RWPE2 (cell line): ENCODE data around the gene KRTAP10-4.

Experiments
- ATAC-seq: fragments of 200-7000 bp; cut with Tn5 transposase; 3 replicates; pipeline ENCODE4 v1.9.1; 2021; ENCODE audit warnings: low read depth
- DNase-seq: peaks from one replicate; pipeline ENCODE4 v3.0.0-alpha.2; 2020; ENCODE audit warnings: low spot score
- H3K27ac ChIP-seq: fragments of 450-650 bp; 2 replicates; pipeline ENCODE4 v1.5.1; 2017; ENCODE audit warnings: mild to moderate bottlenecking; ENCODE audit not compliant: poor library complexity, severe bottlenecking
- H3K27me3 ChIP-seq: fragments of 250-450 bp; sonication (Bioruptor Pico); 2 replicates; pipeline ENCODE4 v1.5.1; 2021; ENCODE audit warnings: mild to moderate bottlenecking, moderate library complexity; ENCODE audit not compliant: insufficient read depth, poor library complexity, severe bottlenecking
- H3K36me3 ChIP-seq: fragments of 250-450 bp; sonication (Bioruptor Pico); 2 replicates; pipeline ENCODE4 v1.5.1; 2020; ENCODE audit warnings: low read depth, mild to moderate bottlenecking, moderate library complexity
- H3K4me1 ChIP-seq: fragments of 250-450 bp; sonication (Bioruptor Pico); 2 replicates; pipeline ENCODE4 v1.5.1; 2021; ENCODE audit warnings: mild to moderate bottlenecking, moderate library complexity; ENCODE audit not compliant: insufficient read depth, poor library complexity, severe bottlenecking
- H3K4me3 ChIP-seq: fragments of 250-450 bp; sonication (Bioruptor Pico); 2 replicates; pipeline ENCODE4 v1.5.1; 2021; ENCODE audit warnings: mild to moderate bottlenecking, moderate library complexity; ENCODE audit not compliant: severe bottlenecking
- H3K9me3 ChIP-seq: fragments of 250-450 bp; sonication (Bioruptor Pico); 2 replicates; pipeline ENCODE4 v1.5.1; 2021; ENCODE audit warnings: mild to moderate bottlenecking, moderate library complexity; ENCODE audit not compliant: severe bottlenecking
- CTCF ChIP-seq: fragments of 450-650 bp; IDR thresholded peaks from one replicate; pipeline ENCODE4 v1.5.1; 2017; ENCODE audit warnings: mild to moderate bottlenecking, moderate library complexity; ENCODE audit not compliant: poor library complexity, severe bottlenecking

Gene KRTAP10-4

GRCh38 chr21:44592446-44593311 is 19.1 kb downstream of the KRTAP10-4 start, which contains the start of gene KRTAP10-6:
KRTAP10-6 (minus strand) TSS chr21:44592505; CDS start chr21:44592484, 21 bp downstream.
- H3K36me3 ChIP-seq, result no peaks in the 10 kb centered on the region
- no peaks in the 10 kb centered on the region for H3K27me3 ChIP-seq
- no peaks in the 10 kb centered on the region for H3K4me1 ChIP-seq
- H3K27ac ChIP-seq, result no peak within 1 kb of the TSS
- ATAC-seq (no peak), DNase-seq (no peak)
- H3K4me3 ChIP-seq, result no peak within 1 kb of the TSS
- H3K9me3 ChIP-seq, result no peaks in the 10 kb centered on the region
- TF ChIP-seq CTCF, result no peak

- Histone ChIP-seq H3K4me3 (no peak overlapping the region), H3K36me3 (no peaks in the 10 kb centered on the region), H3K27ac (no peak overlapping the region), H3K4me1 (no peaks in the 10 kb centered on the region), H3K9me3 (no peaks in the 10 kb centered on the region), H3K27me3 (no peaks in the 10 kb centered on the region)
- TF ChIP-seq CTCF, result no peak
- DNase-seq (no peak), ATAC-seq (no peak)
Observed at GRCh38 chr21:44593598-44594405, 20.3 kb downstream of the KRTAP10-4 start.

- DNase-seq (no peak), ATAC-seq (no peak)
- TF ChIP-seq CTCF, result no peak
- no peak overlapping the region for H3K4me3 ChIP-seq
- H3K9me3 ChIP-seq, result no peaks in the 10 kb centered on the region
- H3K36me3 ChIP-seq, result no peaks in the 10 kb centered on the region
- no peak overlapping the region for H3K27ac ChIP-seq
- no peaks in the 10 kb centered on the region for H3K27me3 ChIP-seq
- H3K4me1 ChIP-seq, result no peaks in the 10 kb centered on the region
Observed at GRCh38 chr21:44594406-44594916, 20.9 kb downstream of the KRTAP10-4 start.

GRCh38 chr21:44595524-44595923 is 22.0 kb downstream of the KRTAP10-4 start:
- Histone ChIP-seq H3K9me3 (no peaks in the 10 kb centered on the region), H3K4me3 (no peak overlapping the region), H3K36me3 (no peaks in the 10 kb centered on the region), H3K27me3 (no peaks in the 10 kb centered on the region), H3K4me1 (no peaks in the 10 kb centered on the region), H3K27ac (no peak overlapping the region)
- TF ChIP-seq CTCF, result no peak
- ATAC-seq (no peak), DNase-seq (no peak)
